HG03520 (cell line): ENCODE measurements around the gene LGR4.

Experiments
- ATAC-seq: cut with Tn5 transposase; IDR thresholded peaks from one replicate; pipeline ENCODE4 v1.9.1; 2021; ENCODE audit warnings: mild to moderate bottlenecking, moderate library complexity; ENCODE audit not compliant: unreplicated experiment

LGR4 gene

DNA sequence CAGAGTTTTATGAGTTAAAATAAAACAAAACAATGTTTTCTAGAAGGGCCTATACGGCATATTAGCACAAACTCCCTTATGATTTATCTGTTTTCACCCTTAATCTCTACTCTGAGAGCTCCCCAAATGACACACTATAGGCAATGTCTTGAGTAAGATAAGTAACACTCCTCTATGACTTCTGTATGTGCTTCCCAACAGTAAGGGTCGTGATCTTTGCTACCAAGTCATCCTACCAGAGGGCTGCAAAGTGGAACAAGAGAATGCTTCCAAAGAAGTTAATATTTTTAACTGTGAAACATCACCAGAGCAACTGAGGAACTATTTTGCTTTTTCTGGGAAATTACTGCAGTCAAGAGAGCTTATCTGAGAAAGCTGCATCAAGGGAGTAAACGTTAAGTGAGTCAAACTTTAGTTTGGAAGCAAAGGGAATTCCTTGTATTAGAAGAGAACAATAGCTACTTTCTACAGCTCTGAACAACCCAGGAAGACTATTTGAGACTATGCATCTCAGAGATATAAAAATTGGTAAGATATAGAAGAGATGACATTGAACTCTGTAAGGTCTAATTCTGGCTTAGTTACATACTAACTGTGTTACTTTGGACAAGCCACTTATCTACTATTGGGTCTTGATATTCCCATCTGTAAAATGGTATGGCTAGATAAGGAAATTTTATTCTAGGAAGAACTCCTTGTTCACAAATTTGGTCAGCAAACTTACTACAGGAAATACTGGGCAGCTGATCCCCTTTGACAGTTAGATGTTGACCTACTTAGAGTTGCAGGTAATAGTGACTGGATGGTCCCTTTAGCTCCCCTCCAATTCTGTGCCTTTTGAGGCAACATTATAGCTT, 65.9 kb downstream of the LGR4 start:
- no peak for ATAC-seq

DNA sequence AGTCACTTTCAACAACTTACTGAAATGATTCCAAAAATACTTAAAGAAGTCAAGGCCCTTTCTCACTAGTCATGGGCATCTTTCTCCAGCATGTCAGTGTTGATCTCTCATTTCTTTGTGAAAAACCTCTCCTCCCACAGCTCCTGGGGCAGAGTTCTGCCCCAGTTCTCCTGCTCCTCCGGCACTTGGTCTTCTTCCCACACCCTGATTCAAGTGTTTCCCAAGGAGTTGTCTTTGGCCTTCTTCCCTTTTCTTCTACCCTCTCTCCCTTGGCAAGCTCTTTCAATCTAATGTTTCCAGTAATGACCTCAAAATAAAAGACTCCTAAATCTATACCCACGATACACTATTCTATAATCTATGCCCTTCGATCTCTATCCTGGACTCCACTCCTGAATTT, 67.5 kb downstream of the LGR4 start:
- ATAC-seq: no peak

DNA sequence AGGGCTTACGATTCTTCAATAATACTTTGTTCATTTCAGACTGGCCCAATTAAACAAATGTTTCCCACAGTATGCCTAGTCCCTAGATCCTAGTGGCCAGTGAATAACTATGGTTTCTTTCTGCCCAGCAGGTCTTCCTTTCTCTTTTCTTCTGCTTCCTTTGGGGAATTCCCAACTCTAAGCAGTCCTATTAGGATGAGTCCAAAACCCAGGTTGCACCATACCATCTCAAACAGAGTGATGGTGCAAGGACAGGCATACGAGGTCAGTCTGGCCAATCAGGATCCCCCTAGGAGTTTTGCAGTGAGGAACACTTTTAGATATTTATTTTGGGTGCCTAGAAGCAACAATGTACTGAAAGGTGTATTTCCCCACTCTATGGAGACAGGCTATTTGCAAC, 68.2 kb downstream of the LGR4 start:
- no peak for ATAC-seq

DNA sequence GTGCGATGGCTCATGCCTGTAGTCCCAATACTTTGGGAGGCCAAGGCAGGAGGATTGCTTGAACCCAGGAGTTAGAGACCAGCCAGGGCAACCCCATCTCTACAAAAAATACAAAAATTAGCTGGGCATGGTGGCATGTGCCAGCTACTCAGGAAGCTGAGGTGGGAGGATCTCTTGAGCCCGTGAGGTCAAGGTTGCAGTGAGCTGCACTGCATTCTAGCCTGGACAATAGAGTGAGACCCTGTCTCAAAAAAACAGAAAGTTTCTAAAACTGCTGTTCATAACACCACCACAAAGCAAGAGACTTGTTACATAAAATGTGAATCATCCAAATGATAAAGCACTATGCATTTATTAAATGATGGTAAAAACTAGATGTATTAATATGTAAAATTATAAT, 69.4 kb downstream of the LGR4 start:
- no peak for ATAC-seq

DNA sequence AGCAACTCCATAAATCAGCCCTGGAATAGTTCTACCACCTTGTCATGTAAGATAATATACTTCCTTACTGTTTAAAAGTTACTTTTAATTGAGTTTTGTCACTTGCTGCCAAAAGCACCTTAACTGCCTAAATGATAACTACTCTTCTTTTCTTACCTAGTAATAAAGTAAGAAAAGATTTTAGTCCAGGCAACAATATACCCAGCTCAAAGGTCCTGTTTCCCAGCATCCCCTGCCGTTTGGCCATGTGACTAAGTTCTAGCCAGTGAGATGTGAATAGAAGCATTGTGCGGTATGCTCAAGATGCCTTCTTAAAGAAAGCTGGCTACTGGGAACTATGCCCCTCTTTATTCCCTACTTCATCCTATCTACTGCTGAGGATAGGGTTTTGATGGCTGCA, 70.1 kb downstream of the LGR4 start:
- no peak for ATAC-seq

DNA sequence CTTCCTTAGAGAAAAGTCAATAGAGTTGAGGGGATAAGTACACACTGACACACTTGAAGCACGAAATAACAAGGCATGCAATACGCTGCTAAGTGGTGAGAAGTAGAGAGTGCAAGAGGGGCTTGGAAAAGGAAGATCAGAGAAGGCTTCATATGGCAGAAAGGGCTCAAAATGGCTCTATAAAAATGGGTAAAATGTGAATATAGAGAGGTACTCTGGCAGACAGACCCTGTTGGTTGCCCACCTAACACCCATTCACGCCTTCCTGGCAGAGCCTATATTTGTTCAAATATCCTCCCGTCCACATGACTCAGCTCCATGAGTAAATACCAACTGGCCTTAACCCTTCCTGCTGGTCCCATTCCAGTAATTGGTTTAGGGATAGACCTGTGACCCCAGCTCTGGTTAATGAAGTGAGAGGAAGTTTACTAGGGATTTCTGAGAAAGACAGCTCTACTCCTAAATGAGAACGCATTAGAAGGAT, 70.7 kb downstream of the LGR4 start:
- no peak for ATAC-seq

DNA sequence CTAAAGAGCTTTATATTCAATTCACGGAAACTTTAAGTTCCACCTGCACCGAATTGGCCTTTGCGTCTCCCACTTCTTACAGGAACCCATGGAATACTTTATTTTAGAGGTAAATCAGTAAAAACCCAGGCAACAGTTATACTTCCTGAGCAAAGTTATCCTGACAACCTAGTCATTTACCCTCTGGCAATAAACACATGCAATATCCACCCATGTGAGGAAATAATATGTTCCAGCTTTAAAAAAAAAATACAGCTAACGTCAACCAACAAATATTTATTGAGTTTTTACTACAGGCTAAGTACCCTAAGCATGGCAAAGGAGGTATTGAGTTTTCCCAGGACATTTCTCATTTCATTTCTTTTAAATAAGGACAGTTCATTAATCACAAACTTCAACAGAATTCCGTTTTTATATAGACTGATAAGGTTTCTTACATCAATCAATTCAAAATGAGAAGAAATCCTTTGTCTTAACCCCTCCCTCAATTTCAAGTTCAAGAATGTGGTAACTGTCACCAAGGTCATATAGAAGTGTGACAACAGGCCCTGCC, 71.2 kb downstream of the LGR4 start:
- no peak for ATAC-seq

DNA sequence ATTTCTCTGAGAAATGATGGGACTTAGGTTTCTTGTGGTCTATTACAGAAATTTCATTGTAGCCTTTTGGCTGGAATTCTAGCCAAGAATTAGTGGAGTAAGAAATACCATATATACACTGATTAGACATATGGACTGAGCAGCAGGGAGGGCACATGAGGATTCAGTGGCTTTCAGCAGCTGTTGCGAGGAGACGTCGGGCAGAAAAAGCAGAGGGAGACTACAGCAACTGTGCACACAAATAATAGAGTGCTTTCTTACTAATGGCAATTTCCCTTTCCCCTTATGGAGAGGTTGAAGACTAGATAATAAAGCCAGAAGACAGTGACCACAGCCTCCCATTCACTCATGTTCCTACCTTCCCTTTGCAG, 74.2 kb downstream of the LGR4 start:
- no peak for ATAC-seq

DNA sequence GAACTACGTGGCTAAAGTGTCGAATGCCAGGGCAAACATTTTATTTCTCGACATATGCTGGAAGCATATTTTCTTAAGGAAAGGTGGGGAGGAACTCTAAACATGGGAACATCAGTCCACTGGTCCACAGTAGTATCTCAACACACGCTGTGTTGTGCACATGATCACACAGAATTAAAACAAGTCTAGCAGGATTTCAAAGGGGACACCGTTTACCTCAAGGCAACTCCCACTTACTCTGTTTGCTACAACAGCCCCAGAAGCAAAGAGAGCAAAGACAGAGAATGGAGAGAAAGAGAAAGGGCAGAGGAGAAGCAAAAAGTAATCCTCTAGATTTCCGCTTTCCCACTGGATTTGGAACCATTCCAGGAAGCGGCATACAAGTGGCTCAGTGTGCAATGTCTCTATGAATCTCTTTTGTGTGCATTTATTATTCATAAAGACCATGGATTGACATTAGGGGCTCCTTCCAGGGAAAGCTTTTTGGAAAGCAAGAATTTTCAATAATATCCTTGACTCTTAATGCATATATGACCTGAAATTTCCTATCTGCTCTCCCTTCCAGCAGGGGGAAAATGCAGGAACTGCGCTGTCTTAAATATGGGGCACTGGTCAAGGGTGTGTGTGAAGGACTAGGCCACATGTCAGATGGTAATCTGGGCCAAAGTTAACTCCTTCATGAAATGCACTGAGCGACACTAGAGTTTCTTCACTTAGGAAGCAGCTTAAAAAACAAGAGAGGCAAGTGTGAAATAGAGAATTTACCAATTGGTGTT, 74.8 kb downstream of the LGR4 start:
- no peak for ATAC-seq

DNA sequence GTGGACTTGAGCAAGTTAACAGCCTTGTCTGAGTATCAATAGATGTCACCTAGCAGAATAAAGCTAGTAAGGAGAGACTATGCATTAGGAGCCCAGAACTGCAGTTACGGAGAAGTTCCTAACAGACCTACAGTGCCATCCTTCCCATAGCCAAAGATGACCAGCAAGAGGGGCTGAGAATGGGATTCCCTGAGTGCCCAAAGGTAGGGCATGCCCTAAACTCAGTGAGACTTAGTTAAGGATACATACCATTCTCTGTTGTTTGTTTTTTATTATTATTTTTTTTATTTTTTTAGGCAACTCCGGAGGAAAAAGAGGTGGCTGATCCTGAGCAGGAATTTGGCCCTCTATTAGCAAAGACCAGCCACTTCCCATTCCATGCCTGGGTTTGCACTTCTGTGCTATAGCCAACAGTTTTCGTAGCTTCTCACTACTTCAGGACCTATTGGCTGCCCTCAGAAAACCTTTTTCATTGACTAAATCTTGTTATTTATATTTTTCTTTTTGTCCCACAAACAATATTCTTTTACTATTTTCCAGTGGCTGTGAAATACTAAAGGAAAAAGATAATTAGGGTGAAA, 76.2 kb downstream of the LGR4 start:
- ATAC-seq: no peak

DNA sequence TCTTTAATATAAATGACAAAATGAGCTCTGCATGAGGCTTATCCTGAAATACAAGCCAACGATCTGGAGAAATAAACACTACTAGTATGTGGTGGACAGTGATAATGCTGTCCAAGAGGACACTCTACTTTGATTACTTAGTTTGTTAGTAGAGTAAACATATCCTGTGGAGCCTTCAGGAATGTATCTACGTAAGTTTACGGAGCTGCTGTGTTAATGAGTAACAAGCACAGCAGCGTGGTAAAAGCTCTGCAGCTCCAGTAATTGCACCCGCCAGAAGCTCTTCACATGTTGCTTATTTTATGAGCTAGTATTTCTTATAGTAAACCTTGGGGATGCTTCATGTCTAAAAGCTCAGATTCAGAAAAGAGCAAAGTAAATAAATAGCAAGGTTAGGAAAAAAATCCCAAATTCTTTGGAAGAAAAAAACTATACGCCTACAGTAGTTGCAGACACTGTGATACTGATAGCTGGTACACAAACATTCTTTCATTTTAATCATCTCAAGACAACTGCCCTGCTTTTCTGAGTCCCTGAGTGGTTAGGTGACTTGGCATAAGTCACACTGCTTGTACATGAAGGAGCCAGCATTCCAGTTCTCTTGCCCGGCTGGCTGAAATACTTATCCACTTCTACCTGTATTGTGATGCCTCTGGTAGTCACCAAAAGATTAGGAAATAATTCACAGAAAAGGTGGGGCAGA, 76.9 kb downstream of the LGR4 start:
- ATAC-seq: no peak

DNA sequence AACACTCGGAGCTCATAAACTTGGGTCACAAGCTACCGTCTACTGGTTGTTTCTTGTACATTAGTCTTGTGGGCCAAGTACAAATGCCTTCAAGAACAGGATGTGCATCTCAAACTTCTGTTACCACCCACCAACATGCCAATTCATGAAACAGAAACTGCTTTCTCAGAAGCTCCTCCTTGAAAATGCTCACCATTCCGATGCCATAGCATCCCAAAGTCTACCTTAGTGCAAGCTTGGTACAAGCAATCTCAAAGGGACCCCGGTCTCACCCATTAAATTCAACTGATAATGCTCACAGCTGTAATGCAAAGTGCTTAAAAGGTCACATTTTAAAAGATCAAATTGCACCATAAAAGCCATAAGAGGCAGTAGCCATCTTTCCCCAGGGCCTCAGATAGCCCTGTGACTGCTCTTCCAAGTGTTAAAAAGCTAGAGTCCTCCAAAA, 77.8 kb downstream of the LGR4 start:
- ATAC-seq: no peak

DNA sequence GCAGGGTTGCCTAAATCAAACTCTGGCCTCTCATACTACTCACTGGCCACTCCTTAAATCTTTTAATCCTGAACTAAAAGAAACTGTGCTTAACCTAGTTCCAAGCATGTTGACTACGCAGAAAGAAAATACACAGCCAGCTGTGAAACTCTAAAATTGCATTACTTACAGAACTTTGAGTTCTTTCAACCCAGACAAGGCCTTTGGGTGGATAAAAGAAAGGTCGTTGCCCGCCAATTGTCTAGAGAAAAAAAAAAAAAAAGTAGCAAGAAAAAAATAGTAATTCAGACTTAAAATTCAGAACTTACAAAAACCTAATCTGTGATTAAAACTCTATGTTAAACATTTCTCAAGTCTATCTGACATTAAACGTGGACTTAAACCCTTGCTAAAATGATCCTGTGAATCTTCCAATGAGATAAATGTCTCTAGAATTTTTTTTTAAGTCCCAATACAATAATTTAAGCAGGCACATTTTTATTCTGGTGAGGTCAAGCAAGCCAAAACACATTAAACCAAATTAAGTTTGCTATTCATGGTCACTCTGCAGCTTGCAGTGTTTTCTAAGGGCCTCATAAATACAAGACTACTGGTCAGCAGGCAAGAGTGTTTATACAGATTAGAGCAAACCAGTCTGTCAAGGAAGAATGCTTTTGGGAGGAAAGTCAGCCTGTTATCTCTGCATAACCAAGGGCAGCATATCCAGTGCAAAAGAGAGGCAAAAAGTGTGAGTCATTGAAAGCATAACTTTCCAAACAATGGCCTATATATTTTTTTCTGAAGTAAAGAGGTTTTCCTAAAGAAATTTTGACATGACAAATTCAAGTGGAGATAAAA, 80.1 kb downstream of the LGR4 start:
- ATAC-seq: no peak

DNA sequence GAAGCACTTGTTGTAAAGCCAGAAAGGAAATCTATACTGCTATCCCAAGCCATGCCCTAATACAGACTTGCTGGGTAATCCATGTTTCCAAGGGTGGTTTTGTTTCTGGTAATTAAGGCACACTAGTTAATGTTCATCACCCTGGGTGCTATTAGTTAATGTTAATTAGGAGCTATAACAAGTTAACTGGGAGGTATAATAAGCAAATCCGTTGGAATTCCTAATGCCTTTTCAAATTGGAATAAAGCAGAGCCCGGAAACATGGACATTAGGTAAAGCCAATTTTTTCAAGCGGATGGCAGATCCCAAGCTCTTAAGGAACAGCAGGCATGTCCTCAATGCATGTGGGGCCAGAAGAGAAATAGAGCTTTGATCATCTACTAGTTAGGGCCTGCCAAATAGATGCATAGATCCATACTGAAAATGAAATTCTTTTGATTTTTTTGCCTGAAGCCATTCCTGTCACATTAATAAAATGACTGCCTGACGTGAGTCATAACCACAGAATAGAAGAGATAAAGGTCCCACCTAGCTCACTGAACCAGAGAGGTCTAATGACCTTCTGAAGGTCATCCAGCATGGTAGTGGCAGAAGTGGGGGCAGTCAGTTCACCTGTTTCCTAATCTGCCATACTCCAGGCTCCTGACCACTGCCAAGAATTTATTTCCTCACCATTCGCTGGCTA, 81.1 kb downstream of the LGR4 start:
- ATAC-seq: no peak

DNA sequence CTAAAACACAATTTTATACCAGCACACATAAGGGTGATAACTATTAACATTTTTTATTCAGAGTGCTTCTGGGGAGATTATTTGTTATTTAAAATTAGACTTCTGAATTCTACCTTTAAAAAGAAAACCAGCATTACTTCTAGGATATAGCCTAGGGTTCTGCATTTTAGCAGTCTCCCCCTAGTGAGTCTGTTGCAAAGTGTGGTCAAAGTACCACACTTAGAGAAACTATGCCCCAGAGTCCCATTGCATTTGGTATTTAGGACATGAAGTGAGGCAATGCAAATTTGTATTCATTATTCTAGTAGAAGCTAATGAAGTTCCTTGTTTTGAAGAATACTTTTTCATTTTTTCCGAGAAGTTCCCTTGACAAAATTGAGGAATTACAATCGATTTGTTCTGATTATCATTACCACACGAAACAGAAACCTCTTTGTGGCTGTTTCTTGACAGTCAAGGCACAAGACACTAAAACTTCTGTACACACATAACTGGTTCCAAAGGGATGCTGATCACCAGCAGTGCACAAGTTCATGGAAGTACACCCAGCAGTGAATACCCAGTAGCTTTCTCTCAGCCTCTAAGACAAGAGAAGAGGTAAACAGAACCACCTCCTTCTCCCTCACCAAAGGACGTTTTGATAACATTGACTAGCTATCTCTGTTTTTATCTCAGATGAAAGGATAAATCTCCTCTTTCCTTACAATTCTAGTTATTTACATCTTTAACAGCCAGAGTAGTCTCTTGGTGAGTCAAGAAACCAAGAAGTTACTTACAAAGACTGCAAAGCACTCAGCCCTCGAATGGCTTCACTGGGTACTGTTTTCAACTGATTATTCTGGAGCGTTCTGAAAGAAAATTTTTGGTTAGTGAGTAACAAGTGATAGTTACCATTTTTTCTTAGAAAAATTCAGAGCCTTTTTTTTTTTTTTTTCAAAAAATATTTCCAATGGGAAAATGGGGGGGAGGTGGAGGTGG, 82.0 kb downstream of the LGR4 start:
- ATAC-seq: no peak

DNA sequence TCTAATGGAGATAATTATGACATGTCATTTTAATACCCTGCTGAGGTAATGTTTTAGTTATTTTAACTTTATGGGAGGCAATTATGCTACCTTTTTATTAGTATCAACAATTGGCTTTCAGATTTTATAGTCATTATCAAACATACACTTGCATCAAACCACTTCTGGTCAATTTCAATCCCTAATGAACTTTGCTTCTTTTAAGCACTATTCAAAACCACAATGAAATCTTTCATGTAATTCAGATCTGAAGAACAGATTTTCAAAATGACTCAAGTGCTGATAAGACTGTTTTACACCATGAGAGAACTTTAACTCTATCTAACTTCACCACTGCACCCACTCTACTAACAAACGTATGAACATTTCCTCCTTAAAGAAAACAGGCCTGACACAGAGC, 83.7 kb downstream of the LGR4 start:
- ATAC-seq: no peak

DNA sequence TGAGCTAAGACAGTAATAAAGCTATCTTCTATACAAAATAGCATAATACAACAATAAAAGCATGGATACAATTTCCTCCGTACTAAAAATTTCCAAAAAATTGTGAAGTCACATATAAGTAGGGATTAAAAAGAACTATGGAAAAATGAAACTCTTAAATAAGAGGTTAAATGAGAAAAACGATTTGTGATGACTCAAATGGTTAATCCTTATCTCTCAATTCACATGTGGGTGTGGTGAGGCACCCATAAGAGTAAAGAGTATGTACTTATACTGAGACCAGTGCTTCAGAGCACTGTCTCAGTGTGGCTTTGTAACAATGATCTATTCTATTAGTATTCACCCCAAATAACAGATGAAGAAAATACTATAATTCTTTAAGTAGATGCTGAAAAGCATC, 84.6 kb downstream of the LGR4 start:
- peak; percentile 42 for ATAC-seq

DNA sequence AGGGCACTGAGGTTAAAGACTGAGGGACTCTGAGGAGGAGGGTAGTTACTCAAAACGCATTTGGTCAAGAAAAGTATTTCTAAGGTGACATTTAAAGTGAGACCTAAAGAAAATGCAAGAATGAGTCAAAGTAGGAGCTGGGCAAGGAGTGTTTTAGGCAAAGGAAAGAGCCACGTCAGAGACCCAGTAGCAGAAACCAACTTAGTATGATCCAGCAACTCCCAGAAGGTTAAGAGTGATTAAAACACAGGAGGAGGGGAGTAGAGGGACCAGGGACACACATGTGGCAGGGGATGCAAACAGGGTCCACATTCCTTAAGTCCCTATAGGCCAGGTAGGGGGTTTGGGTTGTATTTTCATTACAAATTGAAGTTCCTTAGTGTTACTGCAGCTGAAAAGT, 85.2 kb downstream of the LGR4 start:
- no peak for ATAC-seq
